ENCODE results near the gene RPUSD2.

- no peak for TF ChIP-seq CTCF (optimal IDR thresholded peaks at IDR 0.05 in 1 of 3, IDR thresholded peaks at IDR 0.05 in 1 of 3, conservative IDR thresholded peaks at IDR 0.05 in 1 of 3; ENCODE audit: extremely low read depth in 1 of 3, insufficient read depth in 2 of 3, low read length in 3 of 3)
- no peak for TF ChIP-seq EZH2 (IDR thresholded peaks at IDR 0.05; ENCODE audit: low read length)
These were observed 10.0 kb upstream of the RPUSD2 start for GRCh38 chr15:40558952-40559742.

Data from keratinocyte (primary cell).